GM19023 (cell line): ENCODE measurements around the gene UPB1.
"Not testable (repeated sequence)": the region's sequence is repeated elsewhere in the genome, so short reads cannot be mapped to it uniquely, and the experiment has no call there.

Experiments
- ATAC-seq: cut with Tn5 transposase; IDR thresholded peaks from one replicate; pipeline ENCODE4 v1.9.1; 2021; ENCODE audit warnings: mild to moderate bottlenecking, moderate library complexity; ENCODE audit not compliant: unreplicated experiment

UPB1 gene

DNA sequence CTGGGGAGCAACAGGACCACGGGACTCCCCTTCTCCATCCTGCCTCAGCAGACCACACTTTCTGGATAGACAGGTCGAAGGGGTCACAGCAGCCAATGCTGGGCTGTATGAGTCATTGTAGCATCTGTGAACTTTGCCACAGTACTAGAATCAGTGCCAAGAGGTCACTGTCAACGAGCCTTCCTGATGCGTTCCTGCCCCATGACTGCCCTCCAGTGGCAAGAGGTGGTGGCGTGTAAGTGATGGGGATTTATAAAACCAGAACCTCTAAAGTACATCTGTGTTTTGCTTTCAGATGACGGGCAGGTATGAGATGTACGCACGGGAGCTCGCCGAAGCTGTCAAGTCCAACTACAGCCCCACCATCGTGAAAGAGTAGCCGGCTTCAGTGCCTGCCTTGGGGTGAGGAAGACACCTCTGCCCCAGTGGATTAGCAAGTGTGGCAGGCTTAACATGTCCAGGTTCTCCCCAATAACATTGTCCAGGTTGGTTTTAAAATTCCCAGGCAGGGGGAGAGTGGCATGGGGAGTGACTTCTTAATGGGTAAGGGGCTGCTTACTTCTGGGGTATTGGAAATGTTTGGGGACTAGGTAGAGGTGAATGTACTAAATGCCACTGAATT, 30.4 kb downstream of the UPB1 start:
- peak; percentile 62 for ATAC-seq

DNA sequence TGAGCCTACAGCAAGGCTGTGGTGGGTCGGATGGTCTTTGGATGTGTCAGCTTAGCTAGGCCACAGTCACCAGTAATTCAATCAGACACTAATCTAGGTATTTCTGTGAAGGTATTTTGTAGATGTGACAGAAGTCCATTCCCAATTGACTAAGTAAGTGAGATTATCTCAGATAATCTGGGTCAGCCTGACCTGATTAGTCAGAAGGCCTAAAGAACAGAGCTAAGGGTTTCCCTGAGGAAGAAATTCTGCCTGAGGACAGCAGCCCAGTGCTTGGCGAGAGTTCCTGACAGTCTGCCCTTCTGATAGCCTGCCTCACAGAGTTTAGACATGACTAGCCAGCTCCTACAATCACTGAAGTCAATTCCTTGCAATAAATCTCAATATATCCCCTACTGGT, 31.1 kb downstream of the UPB1 start:
- ATAC-seq = no peak

DNA sequence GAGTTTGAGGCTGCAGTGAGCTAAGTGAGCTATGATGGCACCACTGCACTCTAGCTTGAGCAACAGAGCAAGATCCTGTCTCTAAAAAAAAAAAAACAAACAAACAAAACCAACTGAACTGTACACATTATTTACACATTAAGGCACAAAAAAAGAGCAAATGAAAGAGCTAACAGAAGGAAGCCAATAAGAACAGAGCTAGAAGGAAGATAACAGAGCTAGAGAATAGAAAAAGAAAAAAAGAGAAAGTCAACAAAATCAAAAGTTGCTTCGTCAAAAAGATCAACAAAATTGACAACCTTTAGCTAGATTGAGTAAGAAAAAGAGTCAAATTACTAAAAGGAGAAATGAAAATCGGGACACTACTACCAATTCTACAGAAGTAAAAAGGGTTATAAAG, 34.8 kb downstream of the UPB1 start:
- ATAC-seq = no peak

DNA sequence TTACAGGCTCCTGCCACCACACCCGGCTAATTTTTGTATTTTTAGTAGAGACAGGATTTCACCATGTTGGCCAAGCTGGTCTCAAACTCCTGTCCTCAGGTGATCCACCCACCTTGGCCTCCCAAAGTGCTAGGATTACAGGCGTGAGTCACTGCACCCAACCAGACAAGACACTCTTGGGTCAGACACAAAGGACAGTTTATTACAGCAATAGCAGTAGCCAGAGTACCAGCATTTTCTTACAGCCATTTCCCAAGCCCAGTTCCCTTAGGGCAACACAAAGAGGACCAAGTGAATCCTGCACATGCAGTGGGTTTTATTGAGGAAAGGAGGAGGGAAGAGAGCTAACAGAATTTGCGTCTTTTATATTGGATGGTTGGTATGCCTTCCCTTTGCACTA, 35.8 kb downstream of the UPB1 start:
- not testable (repeated sequence) for ATAC-seq

DNA sequence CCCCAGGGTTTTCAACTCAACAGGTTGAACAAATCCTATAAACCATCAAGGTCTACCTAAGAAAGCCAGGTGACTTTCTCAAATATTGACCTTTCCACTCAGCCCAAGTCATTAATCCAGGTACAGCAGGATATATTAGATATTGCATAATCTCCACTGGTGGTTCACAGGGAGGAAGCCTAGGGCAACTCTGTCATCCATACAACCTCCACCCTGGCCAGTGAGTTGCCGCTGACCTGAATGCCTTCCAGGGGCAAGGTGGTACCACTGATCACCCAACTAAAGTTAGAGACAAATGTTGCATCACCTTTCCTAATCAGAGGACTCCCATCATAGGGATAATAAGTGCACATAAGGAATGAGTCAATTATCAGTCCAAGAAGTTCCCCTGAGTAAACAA, 36.9 kb downstream of the UPB1 start:
- no peak for ATAC-seq

DNA sequence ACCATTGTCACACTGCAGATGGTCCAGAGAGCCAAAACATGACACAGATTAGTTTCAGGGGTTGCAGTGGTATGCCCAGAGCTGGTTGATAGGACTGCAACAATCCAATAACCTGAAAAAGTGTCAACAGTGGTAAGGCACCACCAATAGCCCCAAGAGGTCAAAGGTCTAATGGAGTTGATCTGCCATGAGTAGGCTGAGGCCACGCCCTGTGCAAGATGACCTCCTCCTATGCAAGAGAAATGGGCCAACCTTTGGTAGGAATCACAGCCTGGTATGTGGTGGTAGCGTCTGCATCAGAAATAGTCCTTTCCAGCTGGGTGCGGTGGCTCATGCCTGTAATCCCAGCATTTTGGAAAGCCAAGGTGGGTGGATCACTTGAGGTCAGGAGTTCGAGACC, 40.2 kb downstream of the UPB1 start:
- no peak for ATAC-seq

DNA sequence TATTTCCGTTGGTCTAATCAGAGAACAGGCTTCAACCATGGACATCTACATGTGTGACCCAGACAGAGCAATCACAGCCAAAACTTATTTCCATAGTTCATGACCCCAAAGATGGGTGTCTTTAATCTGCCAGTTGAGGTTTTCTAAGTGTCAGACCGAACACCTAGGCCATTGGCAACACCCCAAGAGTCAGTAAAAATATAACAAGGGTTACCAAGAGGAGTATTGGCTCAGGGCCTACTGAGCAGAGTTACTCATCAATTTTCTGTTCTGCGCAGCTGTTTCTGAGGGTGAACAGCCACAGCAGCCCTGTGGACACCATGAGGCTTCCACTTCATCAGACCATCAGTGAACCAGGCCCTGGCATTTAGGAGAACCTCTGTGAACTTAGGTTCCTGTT, 41.0 kb downstream of the UPB1 start:
- ATAC-seq = no peak

DNA sequence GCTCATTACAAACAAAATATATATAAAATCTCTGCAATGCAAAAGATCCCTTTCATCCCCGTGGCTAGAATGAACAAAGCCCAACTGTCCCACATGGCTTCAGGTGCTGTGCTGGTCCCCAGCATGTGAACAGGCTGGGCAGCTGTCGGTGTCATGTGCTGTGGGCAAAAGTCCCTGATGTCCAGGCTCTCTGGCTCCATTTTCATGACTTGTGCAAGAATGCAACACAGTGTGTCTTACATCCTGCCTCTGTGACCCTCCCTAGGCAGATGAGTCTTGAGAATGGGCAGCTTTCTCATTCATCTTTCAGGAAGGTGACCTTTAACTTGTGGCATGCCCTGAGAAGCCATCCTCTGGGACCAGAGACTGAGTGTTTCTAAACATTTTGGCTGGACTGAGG, 45.3 kb downstream of the UPB1 start:
- ATAC-seq = no peak

DNA sequence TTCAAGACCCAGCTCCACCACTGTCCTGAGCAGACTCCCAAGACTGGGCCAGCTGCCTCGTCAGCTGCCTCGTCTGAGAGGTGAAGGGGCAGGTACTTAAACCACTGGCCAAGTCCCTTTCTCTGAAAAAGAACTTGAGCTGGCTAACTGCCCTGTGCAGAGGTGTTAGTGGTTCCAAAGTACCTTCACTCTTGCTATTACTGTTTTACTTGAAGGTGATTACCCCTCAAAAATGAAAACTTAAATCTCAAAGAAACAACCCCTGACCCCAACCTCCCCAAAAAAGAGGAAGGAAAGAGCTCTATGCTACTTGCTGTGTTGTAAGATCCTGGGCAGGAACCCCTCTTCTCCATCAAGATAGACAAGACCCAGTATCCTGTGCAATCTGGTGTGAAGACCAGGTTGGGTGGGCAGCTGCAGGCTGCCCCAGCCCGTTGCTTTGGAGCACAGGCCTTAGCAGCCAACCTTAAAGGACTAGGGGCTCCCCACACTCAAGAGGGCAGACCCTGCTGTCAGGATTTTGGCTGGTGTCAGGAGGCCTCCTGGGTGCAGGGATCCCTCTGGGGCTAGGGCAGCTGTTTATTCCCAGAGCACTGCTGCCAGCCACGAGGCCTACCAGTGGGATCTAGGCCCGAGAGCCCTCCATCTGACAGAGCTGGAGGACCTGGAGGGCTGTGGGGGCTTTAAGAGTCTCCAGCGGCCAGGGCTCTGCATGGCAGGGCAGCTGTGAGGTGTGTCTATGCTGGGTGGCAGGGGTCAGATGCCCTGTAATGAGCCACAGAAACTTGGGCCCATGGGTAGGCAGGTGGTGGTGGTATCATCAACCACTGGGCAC, 46.8 kb downstream of the UPB1 start:
- no peak for ATAC-seq

DNA sequence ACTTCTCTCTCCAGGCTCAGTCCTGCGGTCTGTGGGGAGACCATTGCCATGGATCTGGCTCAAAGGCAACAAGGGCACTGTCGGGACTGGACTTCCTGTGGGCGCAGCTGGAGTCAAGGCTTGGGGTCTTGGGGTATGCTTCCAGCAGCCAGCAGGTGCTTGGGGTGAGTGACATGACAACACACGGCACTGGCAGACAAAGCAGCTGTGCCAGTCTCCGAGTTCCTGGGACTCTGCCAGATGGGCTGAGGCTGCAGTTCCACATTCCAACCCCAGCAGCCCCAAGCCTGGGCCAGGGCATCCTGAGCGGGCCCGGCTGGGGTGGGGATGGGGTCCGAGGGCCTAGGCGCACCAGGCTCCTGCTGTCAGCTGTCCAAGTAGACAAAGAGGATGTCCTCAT, 47.5 kb downstream of the UPB1 start:
- ATAC-seq = no peak

DNA sequence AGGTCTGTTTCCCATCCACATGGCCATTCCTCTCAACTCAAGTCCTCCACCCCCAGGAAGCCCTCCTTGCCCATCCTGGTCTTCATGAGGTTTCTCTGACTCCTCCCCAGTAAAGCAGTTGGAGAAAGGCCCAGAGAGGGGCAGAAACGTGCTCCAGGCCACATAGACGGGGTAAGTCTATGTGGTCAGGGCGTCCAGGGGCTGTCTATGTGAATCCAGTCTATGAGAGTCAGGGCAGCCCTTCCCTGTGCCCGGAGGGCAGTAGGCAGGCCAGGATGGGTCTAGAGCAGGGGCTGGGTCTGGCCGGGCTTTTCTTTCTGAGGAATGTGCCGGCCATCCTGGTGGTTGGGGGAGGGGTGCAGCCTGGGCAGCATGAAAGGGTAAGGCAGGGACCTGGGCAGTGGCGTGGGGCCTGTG, 48.1 kb downstream of the UPB1 start:
- no peak for ATAC-seq

DNA sequence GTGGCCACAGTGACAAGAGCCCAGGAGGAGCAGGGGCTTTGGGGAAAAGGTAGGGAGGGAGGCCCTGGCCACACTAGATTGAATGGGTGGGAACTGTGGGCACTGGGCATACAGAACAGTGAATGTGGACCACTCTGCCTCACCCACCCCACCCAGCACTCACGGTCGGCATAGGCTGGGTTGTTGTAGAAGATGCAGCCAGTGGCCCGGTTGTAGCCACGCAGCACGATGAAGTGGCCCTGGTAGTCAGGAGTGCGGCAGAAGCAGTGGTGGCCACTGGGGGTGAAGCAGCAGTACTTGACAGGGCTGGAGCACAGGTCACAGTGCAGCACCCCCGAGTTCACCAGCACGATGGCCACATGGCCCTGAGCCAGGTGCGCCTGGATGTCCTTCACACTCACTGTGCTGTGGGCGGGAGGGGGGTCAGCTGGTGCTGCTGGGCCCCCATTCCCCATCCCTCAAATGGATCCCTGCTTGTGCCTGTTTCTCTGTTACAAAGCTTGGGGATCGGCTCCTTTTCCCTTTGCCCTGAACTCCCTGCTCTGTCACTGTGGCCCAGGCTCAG, 48.6 kb downstream of the UPB1 start:
- no peak for ATAC-seq

DNA sequence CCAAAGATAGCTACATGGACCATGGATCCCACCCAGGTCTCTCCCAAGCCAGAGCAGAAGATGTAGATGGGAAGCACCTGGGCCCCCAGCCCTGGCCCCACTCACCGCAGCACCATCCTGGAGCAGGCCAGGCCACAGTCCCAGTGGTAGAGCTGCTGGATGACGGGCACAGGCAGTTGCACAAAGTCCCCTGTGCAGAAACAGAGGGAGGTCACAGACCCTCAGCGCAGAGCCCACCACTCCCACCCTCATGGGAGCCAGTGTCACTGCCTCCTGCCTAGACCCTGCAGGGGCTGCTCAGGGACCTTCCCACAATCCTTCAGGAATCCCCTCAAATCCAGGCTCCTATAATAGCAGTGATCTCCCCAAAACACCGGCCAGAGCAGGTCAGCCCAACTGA, 53.7 kb downstream of the UPB1 start:
- no peak for ATAC-seq

DNA sequence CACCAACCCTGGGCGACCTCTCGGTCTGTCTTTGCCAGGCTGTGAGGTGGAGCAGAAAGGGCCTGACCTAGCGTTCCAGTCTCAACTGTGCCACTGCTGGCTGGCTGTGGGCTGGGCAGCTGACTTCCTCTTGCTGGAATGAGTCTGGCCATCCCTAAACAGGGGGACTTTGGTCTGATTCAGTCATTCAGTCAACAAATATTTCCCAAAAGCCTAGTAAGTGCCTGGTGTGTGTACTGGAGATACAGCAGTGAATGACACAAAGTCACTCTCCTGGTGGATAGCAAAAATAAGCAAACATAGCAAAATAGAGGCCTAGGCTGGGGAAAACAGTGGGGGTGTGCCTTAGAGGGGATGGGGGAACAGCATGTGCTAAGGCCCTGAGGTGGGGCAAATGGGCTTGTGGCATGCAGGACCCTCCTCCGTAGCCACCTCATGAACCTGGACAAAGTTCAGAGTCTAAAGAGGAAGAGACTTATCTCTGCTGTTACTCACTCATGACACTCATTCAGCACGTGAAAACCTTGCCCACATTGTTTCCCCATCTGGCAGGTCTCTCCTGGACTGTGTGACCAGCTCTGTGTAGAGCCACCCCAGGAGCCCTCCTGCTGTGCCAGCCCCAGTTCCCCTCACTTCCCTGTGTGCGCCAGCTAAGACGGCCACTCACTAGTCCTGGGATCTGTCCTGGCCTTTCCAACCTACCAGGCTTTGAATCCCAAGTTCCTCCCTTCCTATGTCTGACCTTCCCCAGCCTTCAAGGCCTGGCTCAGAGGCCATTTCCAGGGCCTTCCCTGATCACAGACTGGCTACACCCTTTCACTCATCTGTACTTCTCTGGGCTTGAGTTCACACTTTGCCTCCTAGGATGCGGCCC, 55.1 kb downstream of the UPB1 start:
- no peak for ATAC-seq

DNA sequence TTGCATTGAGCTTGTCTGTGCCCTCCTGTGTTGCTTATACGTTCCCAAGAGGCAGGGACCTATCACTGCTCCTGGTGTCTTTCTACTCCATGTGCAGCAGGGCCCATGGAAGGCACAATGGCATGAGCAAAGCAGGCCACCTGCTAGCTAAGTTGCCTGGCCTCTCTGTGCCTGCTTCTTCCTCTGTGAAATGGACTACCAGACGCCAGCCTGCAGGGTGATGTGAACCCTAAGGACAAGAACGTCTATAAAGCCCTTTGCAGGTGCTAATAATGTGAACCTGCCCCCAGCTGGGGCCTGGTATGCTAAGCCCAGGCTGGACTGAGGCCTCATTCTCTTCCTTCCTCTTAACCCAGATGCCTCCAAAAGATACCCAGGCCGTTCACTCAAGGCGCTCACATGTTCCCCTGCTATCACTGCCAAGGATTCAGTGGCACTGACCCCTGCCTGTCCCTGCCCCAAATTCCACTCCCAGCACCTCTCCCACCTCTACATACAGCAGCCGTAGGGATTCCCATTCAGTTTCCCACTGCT, 55.8 kb downstream of the UPB1 start:
- no peak for ATAC-seq

DNA sequence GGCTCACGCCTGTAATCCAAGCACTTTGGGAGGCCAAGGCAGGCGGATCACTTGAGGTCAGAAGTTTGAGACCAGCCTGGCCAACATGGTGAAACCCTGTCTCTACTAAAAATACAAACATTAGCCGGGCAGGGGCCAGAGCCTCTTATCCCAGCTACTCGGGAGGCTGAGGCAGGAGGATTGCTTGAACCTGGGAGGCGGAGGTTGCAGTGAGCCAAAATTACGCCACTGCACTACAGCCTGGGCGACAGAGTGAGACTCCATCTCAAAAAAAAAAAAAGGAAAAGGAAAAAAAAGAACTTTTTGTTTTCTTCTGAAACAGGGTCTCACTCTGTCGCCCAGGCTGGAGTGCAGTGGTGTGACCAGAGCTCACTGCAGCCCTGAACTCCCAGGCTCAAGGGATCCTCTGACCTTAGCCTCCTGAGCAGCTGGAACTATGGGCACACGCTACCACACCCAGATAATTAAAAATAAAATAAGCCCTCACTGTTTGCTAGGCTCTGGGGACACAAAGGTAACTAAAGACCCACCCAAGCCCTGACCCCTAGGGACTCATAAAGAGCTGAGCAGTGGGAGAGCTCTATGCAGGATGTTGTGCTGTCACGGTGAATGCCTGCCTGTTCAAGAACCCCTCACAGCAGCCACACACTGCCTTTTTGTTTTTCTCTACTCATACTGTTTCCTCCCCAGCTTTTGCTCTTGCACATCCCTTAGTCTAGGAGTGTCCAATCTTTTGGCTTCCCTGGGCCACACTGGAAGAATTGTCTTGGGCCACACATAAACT, 57.6 kb downstream of the UPB1 start:
- ATAC-seq = not testable (repeated sequence)

DNA sequence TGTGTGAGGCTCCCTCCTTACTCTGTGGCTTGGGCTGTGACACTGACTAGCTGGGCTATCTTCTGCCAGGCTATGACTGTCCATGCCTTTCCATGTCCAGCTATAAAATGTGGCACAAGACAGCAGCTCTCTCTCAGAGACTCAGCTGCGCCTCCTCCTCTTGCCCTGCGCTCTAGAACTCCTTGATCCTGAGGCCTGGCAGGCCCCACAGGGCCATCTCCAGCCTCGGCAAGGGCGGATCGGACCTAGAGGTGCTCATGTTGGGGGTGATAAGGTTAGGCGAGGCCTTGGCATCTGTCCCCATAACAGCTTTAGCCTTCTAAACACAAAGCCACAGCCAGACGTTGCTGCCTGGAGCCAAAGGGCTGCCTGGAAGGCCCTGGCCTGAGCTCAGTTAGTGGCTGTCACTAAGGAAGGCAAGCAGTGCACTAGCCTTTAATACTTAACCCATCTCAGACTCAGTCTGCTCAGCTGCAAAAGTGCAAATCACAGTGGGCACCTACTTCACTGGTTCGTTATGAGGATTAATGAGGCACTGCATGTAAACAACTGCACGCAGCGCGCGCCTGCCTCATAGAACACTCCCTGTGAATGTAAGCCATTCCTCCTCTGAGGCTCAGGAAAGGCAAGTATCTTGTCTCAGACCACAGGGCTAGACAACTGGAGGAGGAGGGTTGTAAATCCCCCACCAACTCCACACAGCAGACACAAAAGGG, 58.6 kb downstream of the UPB1 start:
- no peak for ATAC-seq

DNA sequence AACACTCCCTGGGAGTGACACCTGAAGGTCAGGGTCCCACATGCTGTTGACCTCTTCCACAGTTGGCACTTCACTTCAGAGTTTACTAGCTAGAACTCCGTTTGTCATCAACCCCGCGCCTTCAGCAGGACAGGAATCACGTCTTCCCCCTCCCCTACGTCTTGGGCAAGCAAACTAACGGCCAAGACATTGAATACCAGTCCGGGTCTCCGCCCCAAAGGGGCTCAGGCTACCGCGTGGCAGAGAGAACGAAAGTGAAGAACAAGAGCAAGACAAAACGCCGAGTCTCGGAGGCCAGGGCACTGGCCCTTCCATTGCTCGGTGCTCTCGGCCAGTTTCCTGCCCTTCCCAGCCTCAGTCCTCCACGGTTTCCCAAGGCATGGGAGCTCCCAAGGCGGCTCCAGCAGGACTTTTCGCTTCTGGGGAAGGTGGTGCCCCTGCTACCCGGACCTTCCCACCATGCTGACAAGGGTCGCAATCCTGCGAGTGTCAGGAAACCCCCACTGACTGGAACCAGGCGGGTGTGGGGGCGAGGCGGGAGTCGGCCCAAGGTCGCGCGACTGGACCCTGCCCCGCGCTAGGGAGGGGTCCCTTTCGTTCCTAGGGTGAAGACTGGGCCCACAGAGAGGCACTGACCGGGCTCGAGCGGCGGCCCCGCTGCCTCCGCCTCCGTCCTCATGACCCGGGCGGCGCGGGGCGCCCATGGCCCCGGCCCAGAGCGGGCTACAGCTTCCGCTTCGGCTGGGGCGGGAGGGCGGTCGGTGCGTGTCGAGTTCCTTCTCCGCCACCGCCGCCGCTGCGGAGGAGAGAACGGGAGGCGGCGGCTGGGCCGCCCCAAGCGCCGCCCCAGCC, 59.4 kb downstream of the UPB1 start, which contains the start of gene GUCD1:
Gene GUCD1, minus strand, starts transcription at position 826 of the 852 bp plus-strand sequence. Its CDS starts 147 bp downstream, at position 679.
- ATAC-seq = peak; percentile 4
